HEK293T (cell line): ENCODE data around the gene NUTM2D.
A peak's percentile ranks its signal among the peaks of the same experiment; 100 is the strongest.
"Not testable (repeated sequence)": the region's sequence is repeated elsewhere in the genome, so short reads cannot be mapped to it uniquely, and the experiment has no call there.

Experiments
- CTCF ChIA-PET: fragments of 350-600 bp; formaldehyde crosslinking; extraction: SDS; loops from one replicate; lab custom pipeline; 2021; ENCODE audit warnings: antibody characterized with exemption, inconsistent platforms; lab: Yijun Ruan, JAX
- POLR2A ChIA-PET: fragments of 350-600 bp; formaldehyde crosslinking; extraction: SDS; loops from one replicate; lab custom pipeline; 2020; ENCODE audit warnings: antibody characterized with exemption, inconsistent platforms; lab: Yijun Ruan, JAX
- DNase-seq: peaks from one replicate; pipeline ENCODE4 v3.0.0; 2012; ENCODE audit warnings: mixed read lengths; ENCODE audit errors: extremely low spot score
- TF ChIP-seq, protein P1 (sequence below): fragments of 450-650 bp; IDR thresholded peaks from 2 replicates; pipeline ENCODE4 v1.6.1; 2016

Gene NUTM2D, protein sequence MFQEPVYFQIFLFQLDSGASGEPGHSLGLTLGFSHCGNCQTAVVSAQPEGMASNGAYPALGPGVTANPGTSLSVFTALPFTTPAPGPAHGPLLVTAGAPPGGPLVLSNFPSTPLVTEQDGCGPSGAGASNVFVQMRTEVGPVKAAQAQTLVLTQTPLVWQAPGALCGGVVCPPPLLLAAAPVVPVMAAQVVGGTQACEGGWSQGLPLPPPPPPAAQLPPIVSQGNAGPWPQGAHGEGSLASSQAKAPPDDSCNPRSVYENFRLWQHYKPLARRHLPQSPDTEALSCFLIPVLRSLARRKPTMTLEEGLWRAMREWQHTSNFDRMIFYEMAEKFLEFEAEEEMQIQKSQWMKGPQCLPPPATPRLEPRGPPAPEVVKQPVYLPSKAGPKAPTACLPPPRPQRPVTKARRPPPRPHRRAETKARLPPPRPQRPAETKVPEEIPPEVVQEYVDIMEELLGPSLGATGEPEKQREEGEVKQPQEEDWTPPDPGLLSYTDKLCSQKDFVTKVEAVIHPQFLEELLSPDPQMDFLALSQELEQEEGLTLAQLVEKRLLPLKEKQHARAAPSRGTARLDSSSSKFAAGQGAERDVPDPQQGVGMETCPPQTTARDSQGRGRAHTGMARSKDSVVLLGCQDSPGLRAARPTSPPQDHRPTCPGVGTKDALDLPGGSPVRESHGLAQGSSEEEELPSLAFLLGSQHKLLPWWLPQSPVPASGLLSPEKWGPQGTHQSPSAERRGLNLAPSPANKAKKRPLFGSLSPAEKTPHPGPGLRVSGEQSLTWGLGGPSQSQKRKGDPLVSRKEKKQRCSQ

DNA sequence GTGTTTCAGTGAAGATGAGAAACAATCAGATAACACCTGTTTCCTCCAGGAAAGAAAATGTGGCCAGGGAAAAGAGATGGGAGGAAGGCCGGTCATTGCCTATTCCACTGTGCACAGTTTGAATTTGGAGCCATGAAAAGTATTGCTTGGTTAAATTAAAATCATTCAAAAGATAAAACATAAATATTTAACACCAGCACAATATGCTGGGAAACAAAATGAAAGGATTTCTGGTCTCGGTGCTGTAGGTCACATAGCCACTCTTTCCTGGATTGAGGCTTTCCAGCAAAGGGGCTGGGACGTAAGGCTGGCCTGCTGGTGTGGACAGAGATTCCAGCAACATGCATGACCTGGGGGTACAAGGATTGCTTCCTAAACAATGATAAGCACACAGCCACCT lies at the start of gene NUTM2D:
NUTM2D (plus strand) TSS at position 301 of the 400 bp plus-strand sequence. CDS start 522 bp downstream, outside the sequence.
- POLR2A ChIA-PET, CTCF ChIA-PET, DNase-seq: not testable (repeated sequence)

DNA sequence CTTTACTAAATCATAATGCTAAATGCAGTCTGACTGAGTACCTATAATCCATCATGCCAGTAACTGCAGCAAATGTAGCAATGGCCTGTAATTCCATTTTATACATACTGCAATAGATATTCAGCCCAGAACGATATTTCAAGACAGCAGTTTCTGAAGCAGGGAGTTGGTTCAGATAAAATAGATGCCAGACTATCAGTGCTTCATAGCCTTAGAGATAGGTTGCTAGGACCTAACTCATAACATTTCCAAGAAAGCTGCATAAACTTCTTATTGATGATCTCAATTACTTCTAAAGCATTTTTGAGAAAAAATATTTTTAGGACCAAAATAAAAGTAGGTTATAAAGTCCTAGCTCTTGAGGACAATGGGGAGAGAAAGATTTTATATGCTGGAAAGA lies 48.8 kb upstream of the NUTM2D start:
- POLR2A ChIA-PET, CTCF ChIA-PET, DNase-seq: not testable (repeated sequence)

DNA sequence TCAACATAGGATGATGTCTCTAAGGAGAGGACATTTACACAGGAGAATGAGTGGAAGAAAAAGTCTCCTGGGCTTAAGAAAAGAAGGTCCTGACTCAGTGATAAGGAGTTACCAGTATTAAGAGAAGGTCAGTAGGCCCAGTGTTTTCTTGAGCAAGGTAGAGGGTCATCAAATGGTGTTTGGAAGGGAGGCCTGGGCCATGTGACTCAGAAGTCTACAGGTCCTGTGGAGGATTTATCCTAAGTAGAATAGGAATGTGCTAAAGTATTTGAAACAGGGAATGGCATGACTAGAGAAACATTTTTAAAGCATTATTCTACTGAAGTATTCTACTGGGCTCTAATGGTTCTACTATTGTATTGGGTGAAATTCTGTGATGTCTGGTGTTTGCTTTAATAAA lies 47.9 kb upstream of the NUTM2D start:
- CTCF ChIA-PET = not testable (repeated sequence)

DNA sequence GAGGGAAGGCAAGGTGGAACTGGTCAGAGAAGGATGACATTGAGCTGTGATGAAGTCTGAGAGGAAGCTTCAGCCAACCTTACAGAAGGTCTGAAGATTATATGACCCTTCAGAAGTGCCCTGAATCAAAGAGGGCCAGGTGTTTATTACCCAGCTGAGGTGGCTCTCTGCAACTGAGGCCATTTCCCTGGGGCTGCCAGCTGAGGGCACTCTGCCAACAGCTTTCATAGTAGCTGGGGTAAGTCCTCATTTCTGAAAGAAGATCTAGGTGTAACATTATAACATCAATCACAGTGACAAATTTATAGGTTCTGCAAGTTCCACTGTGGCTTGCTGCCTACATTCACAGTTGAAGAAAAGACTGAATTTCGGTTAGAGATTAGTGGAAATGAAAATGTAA lies 46.0 kb upstream of the NUTM2D start:
- CTCF ChIA-PET, DNase-seq, POLR2A ChIA-PET: not testable (repeated sequence)

More for the DNA sequence above, 47.9 kb upstream of the NUTM2D start:
- DNase-seq, POLR2A ChIA-PET: not testable (repeated sequence)

DNA sequence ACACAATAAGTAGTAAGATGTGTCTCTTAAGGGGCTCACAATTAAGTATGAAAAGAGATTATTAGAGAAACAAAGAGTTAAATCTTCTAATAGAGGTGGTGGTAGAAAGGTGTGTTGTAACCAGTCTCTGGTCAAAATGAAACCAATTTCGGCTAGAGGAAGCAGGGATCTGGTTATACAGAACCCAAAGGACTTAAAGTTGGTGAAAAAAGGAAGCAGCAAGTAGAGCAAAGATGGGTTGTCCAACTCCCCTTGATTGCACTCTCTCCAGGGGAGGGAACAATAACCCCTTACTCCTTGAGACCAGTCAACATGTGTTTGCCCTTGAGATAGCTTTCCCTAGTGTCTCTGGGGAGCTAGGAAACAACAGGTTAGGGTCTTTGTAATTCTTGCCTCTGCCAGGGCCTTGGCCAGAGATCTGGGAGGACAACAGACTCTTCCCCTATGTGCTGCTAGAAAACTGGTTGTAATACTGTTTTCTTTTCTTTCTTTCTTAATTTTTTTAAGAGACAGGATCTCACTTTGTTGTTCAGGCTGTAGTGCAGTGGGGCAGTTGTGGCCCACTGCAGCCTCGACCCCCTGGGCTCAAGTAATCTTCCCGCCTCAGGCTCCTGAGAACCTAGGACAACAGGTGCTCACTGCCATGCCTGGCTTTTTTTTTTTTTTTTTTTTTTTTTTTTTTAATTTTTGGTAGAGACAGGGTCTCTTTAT lies 43.7 kb upstream of the NUTM2D start:
- CTCF ChIA-PET, DNase-seq, POLR2A ChIA-PET: not testable (repeated sequence)

DNA sequence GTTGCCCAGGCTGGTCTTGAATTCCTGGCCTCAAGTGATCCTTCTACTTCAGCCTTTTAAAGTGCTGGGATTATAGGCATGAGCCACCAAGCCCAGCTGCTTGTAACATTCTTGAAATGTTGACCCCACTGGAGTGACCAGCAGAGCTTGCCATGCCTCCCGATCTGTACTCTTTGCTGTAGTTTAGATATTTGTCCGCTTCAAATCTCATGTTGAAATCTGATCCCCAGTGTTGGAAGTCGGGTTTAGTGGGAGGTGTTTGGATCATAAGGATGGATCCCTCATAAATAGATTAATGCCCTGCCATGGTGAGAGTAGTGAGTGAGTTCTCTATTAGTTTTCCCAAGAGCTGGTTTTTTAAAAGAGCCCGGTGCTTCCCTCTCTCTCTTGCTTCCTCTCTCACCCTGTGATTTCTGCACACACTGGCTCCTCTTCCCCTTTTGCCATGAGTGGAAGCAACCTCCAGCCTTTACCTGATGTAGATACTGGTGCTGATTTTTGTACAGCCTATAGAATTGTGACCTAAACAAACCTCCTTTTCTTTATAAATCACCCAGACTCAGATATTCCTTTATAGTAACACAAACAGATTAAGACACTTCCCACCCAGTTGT lies 43.1 kb upstream of the NUTM2D start:
- DNase-seq, POLR2A ChIA-PET, CTCF ChIA-PET: not testable (repeated sequence)

DNA sequence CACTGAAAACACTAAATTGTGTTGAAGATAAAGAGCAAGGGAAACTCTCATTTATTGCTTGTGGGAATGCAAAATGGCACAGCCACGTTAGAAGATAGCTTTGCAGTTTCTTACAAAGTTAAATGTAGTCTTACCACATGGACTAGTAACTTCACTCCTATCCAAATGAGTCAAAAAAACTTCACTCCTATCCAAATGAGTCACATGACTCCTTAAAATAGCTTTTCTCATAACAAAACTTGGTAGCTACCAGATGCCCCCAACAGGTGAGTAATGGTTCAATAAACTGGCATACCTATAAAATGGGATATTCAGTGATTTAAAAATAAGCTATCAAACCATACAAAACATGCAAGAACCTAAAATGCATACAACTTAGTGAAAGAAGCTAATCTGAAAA lies 36.0 kb upstream of the NUTM2D start:
- POLR2A ChIA-PET, DNase-seq, CTCF ChIA-PET: not testable (repeated sequence)

DNA sequence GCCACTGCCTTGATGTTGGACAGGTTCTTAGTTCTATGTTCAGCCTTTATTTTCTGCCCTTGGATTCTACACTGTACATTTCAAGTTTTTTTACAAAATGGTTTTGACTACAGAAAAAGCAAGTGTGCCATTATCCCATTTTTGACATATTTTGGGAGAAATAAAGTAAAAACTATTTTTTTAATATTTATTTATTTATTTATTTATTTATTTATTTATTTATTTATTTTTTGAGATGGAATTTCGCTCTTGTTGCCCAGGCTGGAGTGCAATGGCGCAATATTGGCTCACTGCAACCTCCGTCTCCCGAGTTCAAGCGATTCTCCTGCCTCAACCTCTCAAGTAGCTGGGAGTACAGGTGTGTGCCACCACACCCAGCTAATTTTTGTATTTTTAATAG lies 33.0 kb upstream of the NUTM2D start:
- DNase-seq, CTCF ChIA-PET, POLR2A ChIA-PET: not testable (repeated sequence)

DNA sequence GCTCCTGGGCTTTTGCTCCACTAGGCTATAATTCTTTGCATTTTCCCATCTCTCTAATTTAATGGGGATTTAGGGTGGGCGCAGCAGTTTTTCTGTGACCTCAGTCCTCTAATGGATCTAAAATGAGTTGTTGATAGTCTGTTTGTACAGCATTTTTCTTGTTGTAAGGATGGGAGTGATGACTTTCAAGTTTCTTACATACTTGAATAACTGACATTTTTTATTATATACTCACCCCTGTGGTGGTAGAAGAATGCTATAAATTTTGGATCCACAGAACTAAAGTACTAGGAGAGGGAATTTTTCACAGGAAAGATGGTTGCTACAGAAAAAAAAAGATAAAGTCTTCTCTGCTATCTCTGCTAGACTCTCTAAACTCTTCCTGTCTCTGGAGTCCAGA lies 29.6 kb upstream of the NUTM2D start:
- POLR2A ChIA-PET, DNase-seq, CTCF ChIA-PET: not testable (repeated sequence)

DNA sequence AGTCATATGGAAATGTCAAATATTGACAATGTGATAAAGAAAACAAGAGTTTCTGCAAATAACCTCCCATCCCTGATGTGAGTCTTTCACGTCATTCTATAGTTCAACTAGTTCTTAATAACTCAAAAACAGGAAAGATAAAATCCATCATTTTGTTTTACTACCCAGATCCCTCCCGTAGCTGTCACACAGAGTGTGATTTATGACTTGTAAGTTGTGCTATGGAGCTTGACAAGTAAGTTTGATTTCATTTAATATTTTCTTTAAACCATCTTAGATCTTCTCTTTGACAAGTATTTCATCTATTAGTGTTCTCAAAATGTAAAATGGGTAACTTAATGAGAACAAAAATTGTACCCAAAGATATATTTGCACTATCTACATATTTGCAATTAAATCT lies 28.4 kb upstream of the NUTM2D start:
- DNase-seq, CTCF ChIA-PET, POLR2A ChIA-PET: not testable (repeated sequence)
- TF ChIP-seq, protein P1, sequence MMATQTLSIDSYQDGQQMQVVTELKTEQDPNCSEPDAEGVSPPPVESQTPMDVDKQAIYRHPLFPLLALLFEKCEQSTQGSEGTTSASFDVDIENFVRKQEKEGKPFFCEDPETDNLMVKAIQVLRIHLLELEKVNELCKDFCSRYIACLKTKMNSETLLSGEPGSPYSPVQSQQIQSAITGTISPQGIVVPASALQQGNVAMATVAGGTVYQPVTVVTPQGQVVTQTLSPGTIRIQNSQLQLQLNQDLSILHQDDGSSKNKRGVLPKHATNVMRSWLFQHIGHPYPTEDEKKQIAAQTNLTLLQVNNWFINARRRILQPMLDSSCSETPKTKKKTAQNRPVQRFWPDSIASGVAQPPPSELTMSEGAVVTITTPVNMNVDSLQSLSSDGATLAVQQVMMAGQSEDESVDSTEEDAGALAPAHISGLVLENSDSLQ = peak; percentile 86

DNA sequence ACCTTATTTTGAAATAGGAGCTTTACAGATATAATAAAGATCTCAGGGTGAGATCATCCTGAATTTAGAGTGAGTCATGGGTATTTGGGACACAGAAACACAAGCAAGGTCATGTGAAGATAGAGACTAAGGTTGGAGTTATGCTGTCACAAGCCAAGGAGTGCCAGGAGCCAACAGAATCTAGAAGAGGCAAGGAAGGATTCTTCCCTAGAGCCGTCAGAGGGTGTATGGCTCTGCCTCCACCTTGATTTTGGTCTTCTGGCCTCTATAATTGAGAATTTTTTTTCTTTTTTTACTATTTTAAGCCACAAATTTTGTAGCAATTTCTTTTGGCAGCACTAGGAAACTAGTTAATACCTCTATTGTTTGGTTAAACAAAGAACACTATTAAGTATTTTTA lies 24.9 kb upstream of the NUTM2D start:
- DNase-seq, CTCF ChIA-PET, POLR2A ChIA-PET: not testable (repeated sequence)

DNA sequence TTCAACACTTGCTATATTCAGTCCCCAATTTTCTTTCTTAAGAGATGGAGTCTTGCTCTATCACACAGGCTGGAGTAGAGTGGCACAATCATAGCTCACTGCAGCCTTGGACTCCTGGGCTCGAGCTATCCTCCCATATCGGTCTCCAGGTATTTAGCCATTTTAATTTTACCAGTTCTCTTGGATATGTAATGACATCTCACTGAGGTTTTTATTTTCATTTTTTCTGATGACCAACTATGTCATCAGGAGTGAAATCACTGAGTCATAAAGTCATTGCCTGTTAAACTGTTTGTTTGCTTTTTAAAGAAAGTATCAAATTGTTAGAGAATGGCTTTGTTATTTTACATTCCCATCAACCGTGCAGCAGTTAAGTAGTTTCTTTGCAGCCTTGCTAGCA lies 17.1 kb upstream of the NUTM2D start:
- CTCF ChIA-PET, DNase-seq, POLR2A ChIA-PET: not testable (repeated sequence)

DNA sequence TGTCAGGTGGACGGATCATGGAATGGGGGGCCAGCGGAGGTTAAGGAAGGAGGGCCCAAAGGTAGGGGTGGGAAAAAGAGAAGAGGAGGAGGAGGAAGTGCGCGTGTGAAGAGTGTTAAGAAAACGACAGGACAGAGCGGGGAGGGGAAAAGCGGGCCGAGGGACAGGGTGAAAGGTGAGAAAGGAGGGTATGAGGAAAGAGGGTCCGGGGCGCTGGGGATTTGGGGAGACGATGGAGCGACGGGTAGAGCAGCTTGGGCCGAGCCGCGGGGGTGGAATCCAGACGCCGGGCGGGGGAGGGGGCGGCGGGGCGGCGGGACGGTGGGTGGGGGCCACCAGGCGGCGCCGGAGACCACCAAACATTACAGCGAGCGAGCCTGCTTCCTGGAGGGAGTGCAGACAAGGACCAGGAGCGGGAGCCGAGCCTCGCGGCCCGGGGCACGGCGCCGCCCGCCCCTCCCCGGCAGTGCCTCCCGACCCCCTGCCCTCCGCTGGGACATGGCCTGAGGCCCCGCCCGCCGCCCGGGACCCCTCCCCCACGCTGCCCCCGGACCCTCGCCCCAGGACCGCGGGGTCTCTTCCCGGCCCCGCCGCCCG lies 15.9 kb upstream of the NUTM2D start:
- CTCF ChIA-PET, DNase-seq: not testable (repeated sequence)
- POLR2A ChIA-PET = interaction anchor here (1.1 kb wide), 1 partner anchor 317 kb away, joined by 3 read pairs; no protein-coding TSS in a partner anchor

DNA sequence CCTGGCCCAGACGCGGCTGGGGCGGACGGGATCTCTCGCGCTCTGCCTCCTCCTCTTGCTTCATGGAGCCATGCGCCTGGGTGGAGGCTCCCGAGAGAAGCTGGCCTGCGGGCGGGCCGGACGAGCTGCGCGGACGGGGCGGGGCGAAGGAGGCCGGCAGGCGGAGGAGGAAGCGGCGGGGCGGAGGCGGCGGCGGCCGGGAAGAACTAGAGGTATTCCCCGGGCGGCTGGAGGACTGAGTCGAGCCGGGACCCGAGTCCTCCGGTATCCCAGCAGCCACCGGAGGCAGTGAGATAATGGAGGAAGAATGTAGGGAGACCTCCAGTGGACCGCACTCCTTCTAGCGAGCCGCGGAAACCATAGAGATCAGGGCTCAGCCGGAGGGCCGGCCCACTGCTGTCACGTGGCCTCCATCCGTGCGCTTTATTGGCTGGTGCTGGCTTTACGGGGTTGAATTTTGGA lies 15.3 kb upstream of the NUTM2D start:
- CTCF ChIA-PET = not testable (repeated sequence)
- POLR2A ChIA-PET = interaction anchor here (1.1 kb wide), 1 partner anchor 316 kb away, joined by 3 read pairs; no protein-coding TSS in a partner anchor
- DNase-seq = peak; percentile 13

DNA sequence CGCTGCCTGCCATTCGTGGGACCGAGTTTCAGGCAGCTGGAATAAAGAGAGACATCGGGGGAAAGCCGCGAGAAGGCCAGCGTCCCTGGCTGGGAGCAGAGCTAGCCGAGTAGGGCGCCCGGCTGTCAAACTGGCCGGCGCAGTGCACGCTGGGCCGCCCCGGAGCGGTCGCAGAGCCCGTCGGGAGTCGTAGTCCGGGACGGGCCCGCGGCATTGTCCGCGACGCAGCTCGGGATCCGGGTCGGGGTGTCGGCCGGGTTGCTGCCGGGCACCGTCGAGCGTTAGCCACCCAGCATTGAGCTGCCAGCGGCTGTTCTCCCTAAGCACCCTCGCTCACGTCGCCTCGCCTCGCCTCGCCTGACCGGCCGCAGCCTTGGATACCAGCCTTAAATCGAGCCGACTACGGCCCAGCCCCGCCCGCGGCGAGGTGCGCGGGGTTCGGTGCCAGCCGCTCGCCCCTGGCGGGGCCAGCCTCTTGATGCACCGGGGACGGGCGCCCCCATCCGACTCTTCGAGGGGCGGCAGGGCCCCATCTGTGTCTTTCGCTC lies 14.8 kb upstream of the NUTM2D start:
- CTCF ChIA-PET, DNase-seq: not testable (repeated sequence)
- POLR2A ChIA-PET = interaction anchor here (1.1 kb wide), 1 partner anchor 316 kb away, joined by 3 read pairs; no protein-coding TSS in a partner anchor

DNA sequence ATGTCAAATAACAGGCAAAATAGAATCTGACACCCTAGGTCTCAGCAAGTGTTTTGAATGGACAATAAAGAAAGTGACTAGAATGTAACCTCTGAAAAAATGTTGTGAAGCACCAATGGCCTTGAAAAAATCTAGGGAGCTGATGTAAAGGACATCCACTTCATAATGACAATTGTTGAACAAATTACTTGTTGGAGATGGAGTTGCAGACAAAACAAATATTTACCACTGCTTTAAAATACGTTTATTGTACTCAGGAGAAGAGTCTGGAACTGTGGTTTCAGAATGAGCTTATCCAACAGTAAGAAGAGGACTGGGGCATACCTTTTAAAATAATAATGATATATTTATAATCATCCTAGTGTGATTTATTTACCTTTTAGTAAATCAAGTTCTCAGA lies 11.8 kb upstream of the NUTM2D start:
- DNase-seq, POLR2A ChIA-PET, CTCF ChIA-PET: not testable (repeated sequence)
